Muscle of arm (tissue), 12 donors: ENCODE results near the gene DCAF8. TPM values are rescaled to one million over a fixed set of nuclear protein-coding genes. Genes with fewer than 3 reads are reported as not detected.

Source experiments
- DNase-seq: peaks from one replicate; pipeline ENCODE4 v3.0.0-alpha.2; 2013
- polyA plus RNA-seq, 12 donors: library from polyadenylated mRNA; unstranded; fragments of 120-200 nt; gene quantifications; one replicate each; pipeline ENCODE4 v1.2.1, GENCODE V29; 2013; ENCODE audit not compliant: insufficient read length in 12 of 12

Gene DCAF8
- polyA plus RNA-seq, 12 donors, result 83.3 to 362 (median 117) TPM

GRCh38 chr1:160206421-160207117, 55.8 kb downstream of the DCAF8 start:
- DNase-seq, result no peak

DNA sequence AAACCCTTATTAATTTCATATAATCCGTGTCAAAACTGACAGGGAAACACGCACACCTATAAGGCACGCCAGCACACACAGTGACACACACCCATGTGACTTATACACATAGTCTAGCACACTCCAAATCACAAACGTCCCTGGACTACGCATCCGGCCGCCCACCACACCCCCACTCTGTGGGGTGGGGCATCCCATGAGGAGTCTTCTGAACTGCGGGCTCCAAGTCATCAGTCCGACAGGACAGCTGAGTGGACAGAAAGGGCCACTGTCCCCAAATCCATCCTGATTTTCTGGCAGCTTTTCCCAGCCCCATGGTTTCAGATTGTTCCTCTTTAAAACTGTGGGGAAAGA, 56.3 kb downstream of the DCAF8 start:
- DNase-seq, result no peak

DNA sequence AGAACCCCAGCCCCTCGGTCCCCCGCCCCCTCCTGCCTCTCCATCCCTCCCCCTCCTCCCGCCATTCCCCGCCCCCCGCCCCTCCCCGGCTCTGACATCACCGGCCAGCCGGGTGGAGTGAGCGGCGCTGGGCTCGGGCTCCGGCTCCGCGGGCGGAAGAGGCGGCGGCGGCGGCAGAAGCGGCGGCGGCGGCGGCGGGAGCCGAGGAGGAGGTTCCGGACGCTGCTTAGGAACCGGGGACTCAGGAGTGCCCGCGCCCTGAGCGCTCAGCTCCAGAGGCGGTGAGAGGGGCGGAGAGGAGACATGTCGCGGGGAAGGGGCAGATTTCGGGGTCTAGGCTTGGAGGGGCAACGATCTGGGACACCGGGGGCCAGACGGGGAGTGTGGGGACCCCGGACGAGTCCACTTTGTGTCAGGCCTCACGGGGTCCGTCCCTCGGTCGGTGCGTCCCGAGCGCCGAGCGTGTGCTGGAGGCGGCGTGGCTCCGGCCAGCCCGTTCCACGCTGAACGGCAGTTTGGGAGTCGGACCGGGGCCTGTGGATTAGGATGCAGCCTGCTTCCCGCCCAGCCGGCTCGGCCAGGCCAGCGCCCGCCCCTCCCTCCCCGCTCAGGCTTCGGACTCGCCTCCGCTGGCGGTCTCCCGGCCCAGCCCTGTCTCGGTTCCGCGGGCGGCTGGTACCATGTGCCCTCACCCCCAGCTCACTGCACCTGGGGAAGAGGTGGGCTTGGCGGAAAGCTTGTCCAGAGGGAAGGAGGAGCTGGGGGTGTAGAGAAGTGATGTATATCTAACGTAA, 56.9 kb downstream of the DCAF8 start, which contains the start of gene PEA15:
TSS of gene PEA15 (plus strand) at position 143 of the 794 bp plus-strand sequence. CDS start 6,161 bp downstream, outside the sequence.
- peak; percentile 70 for DNase-seq

DNA sequence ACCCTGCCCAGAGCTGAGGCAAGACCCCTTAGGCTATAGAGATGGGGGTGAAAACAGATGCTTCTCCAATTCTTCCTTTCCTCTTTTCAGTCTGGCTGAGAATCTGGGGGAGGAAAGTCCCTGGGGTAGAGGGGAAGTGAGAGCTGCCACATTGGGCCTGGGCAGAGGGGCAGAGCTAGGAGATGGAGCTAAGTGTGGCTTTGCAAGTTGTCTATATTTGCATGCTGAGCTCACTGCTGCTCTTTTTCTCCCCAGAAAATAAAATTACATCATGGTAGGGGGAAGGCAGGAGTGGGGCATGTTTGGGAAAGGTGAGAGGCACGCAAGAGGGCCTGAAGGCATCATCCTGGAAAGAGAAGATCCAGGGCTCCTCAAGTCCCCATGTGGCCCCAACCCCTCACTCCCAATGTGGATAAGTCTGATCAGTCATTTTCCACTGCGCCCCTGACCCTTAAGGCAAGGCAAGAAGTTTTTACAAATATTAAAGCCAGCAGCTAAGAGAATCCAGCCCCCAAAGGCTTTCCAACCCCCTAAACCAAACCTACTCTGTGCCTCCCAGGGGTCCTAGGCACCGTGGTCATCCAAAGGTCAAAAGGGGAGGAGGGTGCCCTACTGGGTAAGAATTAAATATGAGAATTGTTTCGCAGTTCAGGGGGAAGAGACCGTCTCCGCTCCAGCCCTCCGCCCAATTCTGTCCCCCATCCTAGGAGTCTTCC, 57.7 kb downstream of the DCAF8 start:
- no peak for DNase-seq

- no peak for DNase-seq
These were observed 61.6 kb downstream of the DCAF8 start for GRCh38 chr1:160200786-160201185.

- no peak for DNase-seq
These were observed 65.1 kb downstream of the DCAF8 start for GRCh38 chr1:160197231-160197630.

DNA sequence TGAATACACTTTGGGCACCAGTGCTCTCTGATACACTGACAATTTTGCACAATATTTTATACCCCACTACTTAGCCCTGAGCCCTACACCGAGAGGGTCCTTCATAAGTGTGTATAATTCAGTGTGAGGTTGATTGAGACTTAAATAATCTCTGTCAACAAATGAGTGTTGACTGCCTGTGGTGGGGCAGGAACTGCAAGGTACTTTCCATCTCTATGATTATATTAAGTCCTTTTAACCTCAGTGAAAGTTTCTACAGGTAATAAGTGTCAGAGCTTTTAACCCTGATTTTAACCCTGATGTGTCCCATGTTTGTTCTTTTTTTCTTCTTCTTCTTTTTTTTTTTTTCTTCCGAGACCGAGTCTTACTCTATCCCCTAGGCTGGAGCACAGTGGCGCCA, 66.2 kb downstream of the DCAF8 start:
- DNase-seq, result no peak

DNA sequence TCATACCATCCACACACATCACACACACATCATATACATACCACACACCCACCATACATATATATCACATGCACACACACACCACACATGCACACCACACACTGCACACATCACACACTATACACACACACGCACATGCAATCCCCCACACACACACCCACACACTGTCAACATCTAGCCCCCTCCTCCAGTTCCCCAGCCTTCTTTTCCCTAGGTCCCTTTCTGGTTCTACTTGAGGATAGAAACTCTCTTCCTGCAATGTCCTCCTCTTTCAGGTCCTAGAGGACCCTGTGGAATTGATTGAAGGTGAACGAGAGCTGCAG, 67.7 kb downstream of the DCAF8 start:
- no peak for DNase-seq

DNA sequence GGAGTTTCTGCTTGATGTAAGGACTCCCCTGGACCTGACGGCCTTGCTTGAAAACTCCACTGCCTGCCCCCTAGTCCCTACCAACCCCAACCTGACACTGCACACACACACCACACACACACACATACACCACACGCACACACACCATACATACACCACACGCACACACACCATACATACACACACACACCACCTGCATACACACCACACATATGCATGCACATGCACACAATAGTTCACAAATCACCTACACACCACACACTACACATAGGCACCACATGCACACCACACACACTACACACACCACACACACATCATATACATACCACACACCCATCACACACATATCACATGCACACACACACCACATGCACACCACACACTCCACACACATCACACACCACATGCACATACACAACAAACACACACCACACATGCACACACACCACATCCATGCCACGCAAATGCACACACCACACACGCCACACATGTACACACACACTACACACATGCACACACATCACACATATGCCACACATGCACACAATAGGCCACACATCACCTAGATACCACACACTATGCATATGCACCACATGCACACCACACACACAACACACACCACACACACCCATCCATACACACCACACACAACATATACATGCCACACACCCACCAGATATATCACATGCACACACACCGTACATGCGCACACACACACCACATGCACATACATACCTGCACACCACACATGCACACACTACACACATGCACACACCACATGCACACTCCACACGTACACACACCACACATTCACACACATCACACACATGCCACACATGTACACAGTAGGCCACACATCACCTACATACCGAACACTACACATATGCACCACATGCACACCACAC, 68.3 kb downstream of the DCAF8 start:
- no peak for DNase-seq

DNA sequence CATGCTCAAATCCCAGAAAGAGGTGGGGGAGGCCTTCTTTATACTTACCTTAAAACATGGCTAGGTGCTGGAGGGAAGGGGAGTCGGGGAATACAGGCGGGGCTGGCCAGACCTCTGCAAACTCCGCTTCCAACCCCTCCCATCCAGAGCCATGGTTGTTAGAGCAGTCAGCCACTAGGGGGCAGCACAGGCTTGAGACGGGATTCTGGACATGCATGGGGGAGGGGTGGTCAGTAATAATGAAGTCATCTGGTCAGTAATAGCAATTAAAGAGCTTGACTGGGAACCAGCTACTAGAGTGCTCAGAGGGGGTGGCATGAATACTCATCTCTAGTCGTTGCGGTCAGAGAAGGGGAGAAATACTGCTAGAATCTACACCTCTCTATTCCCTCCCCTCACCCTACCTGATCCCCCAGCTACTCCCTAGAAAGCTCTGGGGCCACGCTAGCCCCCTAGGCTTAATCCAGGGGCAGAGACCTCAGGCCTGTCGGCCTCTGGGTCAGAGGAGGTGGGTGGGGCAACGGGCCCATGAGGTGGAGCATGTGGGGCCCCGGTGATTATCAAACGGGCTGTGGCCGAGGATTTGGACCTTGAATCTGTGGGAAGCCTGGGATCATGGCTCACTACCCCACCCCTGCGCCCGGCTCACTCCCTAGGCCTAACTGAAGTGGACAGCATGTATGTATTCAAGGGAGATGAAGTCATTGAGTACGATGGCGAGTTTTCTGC, 69.1 kb downstream of the DCAF8 start:
- DNase-seq, result peak; percentile 91

- no peak for DNase-seq
These were observed 70.1 kb downstream of the DCAF8 start for GRCh38 chr1:160192234-160192633.

DNA sequence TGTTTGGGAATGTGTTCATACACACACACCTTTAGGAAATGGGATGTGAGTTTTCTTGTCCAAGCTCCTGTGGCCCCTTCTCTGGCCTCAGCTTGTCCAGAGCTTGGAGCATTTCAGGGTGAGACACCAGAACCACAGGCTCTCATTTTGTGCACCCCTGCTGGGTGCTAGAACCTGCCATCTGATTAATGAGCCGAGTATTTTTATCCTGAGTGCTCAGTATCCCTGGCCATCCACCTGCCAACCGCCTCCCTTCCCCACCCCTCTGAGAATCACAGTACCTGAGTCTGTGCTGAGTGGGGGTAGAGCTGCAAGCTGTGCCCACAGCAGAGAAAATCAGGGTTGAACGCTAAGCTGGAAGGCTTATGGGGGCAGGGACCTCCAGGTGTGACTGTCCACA, 70.6 kb downstream of the DCAF8 start:
- no peak for DNase-seq

- peak; percentile 65 for DNase-seq
These were observed 72.4 kb downstream of the DCAF8 start, which contains the start of gene CASQ1 for GRCh38 chr1:160189649-160190625. Gene CASQ1 (plus strand): TSS chr1:160190575. CDS start chr1:160190752, 177 bp downstream.

- no peak for DNase-seq
These were observed 74.0 kb downstream of the DCAF8 start for GRCh38 chr1:160188341-160188740.

DNA sequence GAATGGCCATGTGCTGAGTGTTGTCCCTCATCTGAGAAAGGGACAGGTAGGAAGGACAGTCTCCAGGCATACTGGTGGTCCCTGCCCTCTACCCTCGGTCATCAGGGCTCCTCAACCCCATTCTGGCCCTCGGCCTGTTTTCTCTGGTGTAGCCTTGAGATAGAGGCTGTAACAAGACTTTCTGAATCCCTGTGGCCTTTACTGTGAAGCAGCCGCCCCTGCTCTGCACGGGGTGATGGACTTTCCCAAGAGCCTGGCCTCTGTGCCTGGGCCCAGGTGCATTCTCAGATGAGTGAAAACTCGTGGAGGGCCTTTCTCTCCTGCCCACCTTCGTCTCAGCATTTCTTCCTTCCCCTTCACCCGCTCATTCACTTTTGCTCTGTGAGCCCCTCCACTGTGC, 74.9 kb downstream of the DCAF8 start:
- no peak for DNase-seq

GRCh38 chr1:160186729-160187128, 75.6 kb downstream of the DCAF8 start:
- DNase-seq, result no peak

DNA sequence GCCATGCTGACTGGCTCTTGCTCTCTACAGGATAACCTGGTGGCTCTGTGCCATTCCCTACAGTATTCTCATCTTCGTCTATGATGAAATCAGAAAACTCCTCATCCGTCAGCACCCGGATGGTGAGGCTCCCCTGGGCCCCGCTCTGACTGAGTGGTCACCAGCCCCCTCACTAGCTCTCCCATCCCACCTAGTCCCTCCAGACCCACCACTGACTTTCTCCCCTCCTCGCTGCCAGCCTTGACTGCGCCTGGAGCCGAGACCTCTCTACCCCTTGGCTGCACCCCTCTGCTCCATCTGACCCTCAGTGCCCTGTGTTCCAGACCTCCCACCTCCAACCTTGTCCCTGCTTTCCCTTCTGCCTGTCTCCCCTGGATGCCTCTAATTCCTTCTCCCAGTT, 76.1 kb downstream of the DCAF8 start:
- DNase-seq, result no peak

- no peak for DNase-seq
These were observed 83.0 kb downstream of the DCAF8 start for GRCh38 chr1:160179336-160179735.

DNA sequence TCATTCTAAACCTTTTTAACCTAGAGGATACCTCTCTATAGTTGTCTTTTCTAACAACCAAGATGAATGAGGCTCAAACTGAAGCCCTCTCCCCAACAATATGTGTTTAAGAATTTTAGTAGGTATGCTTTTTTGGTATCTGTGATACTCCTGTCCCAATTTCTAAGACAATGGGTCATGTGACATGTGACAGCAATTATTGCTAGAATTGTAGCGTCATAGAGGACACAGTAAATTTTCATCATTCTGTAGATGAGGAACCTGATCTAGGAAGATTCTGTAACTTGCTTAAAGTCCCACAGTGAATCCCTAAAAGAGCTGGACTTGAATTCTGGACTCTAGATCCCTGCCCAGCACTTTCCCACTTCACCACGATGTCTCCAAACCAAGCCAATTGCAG, 83.6 kb downstream of the DCAF8 start:
- no peak for DNase-seq

DNA sequence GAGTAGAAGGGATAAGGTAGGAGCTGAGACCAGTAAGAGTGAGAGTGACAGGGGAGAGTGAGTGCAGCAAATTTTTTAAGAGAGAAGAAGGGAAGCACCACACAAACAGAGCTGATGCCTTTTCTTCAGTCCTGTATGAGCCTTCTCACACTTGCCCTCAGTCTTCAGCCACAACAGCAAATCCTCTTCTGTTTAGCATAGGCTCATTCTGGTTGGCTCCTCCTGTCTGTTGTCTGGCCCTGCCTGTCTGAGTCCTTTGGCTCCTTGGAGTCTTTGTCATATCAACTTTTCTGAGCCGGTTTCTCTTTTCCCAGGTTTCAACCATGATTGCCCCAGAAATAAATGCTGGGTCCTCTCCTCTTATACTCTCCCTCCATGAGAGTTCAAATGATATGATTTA, 84.7 kb downstream of the DCAF8 start:
- no peak for DNase-seq
